Activated T-cell treated with anti-CD3 and anti-CD28 coated beads, Interleukin-2, amount 50 U/mL, for 48 hours (primary cell): ENCODE data around the gene C1QTNF8.

Experiments
- DNase-seq, 2 experiments: peaks; one replicate each; pipeline ENCODE4 v3.0.0-alpha.2; 2020

C1QTNF8 gene

DNA sequence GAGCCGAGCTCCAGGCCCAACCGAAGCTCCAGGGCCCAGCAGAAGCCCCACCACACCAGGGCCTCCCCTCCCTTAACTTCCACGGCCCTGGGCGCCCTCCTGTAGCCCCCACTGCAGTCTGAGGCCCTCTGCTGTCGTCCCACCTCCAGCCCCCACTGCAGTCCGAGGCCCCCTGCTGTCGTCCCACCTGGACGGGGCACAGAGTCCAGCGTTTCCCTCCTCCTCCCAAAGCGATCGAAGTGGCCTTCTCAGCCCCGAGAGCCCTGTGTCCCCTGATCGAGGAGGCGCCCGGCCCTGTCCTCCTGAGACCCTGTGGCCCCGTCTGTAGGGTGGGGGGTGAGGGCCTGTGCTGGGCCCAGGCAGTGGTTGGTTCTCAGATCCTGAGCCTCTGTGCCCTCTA lies 31.1 kb upstream of the C1QTNF8 start:
- DNase-seq, result no peak

- no peak for DNase-seq
Measured at GRCh38 chr16:1126586-1126985, 30.5 kb upstream of the C1QTNF8 start.

- no peak for DNase-seq
Measured at GRCh38 chr16:1126044-1126443, 30.0 kb upstream of the C1QTNF8 start.

GRCh38 chr16:1125471-1125870 lies 29.4 kb upstream of the C1QTNF8 start:
- peak in 1 of 2 experiments; percentile 43 for DNase-seq

- DNase-seq, result no peak
Measured at GRCh38 chr16:1124795-1125194, 28.8 kb upstream of the C1QTNF8 start.

- no peak for DNase-seq
Measured at GRCh38 chr16:1124291-1124690, 28.2 kb upstream of the C1QTNF8 start.

DNA sequence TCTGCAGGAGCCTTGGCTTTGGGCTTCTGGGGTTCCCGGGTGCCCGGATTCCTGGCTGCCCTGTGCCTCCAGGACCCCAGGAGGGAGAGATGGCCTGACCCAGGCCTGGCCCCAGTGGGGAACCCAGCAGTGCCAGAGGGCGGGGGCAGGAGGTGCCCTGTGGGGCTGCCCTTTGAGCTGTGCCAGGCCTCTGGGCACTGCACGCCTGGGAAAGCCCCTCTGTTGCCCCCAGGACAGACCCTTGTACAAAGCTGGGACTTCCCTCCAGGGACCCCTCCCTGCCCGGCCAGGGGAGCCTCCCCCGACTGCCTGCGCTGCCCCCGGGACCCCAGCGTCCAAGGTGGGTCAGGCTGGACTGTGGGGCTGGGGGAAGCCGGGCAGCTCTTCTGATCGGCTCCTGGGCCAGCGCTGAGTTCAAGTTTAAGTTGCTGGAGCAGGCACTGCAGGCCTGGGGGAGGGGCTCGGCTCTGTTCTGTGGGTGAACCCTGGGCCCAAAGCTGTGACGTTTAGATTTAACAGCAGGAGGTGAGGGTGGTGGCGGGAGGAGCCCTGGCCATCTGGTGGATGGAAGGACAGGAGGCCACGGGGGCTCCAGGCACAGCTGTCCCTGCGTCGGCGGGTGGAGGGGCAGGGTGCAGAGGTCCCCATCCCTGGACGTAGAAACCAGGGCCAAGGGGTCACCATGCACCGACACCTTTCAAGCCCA lies 27.6 kb upstream of the C1QTNF8 start:
- no peak for DNase-seq

DNA sequence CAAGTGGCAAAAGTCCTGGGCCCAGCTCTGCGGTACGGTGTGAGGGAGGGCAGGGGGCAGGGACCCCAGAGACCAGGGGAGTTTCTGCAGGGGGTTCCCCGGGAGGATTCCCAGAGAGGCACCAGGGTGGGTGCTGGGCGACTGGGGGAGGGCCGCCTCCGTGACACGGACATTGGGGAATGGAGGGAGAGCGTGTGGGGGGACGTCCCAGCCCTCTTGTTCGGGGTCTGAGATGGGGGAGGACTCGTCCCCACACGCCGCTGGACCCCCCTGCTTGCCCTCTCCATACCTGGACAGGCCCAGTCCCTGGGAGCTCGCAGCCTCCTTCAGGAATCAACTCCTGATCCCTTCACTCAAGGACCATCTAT lies 26.3 kb upstream of the C1QTNF8 start:
- no peak for DNase-seq

DNA sequence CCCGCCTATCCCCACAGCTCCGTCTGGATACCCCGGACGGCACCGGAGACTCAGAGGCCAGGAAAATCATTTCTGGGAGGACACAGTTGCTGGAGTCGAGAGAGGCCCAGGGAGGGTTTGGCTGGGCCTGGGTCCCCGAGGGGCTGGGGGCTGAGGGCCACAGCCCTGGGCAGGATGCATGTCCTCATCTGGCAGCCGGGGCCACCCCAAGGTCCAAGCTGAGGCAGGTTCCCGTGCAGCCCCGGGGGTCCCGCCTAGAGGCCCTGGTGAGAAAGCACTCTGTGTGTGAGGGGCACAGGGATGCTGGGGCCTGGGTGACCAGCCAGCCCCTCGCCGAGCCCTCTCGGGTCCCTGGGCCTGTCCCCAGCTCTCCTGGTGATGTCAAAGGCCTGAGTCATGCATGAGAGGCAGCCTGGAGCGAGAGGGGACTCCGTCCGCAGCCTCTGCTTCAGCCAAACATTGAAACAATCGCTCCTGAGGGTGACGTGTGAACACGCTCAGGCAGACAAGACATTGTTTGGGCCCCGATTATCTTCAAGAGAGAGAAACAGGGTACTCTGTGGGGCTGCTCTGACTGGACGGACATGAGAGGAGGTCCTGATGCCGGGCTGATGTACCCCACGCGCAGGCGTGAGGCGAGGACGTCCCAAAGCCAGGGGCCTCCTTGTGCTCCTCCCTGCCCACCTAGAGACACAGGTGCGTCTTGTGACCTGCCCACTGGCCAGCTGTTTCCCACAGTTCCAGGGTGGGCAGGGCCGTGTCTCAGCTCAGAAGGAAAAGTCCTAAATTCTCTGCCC lies 25.8 kb upstream of the C1QTNF8 start:
- no peak for DNase-seq

GRCh38 chr16:1121009-1121408 lies 25.0 kb upstream of the C1QTNF8 start:
- no peak for DNase-seq

DNA sequence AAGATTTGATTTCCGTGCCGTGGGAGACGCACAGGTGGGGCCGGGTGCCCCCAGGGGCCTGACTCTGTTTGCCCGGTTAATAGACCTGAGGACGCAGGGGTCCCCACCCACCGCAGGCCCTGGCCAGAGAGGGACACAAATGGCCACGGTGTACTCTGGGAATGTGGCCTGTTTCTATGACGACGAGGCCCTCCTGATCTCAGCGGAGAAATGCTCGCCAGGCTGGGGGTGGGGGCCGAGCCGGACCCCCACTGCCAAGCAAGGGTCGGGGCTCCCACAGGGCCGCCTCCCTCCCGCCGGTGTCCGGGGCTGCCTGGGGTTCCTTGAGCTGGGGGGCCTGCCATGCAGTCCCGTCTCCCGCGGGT lies 24.5 kb upstream of the C1QTNF8 start:
- no peak for DNase-seq

DNA sequence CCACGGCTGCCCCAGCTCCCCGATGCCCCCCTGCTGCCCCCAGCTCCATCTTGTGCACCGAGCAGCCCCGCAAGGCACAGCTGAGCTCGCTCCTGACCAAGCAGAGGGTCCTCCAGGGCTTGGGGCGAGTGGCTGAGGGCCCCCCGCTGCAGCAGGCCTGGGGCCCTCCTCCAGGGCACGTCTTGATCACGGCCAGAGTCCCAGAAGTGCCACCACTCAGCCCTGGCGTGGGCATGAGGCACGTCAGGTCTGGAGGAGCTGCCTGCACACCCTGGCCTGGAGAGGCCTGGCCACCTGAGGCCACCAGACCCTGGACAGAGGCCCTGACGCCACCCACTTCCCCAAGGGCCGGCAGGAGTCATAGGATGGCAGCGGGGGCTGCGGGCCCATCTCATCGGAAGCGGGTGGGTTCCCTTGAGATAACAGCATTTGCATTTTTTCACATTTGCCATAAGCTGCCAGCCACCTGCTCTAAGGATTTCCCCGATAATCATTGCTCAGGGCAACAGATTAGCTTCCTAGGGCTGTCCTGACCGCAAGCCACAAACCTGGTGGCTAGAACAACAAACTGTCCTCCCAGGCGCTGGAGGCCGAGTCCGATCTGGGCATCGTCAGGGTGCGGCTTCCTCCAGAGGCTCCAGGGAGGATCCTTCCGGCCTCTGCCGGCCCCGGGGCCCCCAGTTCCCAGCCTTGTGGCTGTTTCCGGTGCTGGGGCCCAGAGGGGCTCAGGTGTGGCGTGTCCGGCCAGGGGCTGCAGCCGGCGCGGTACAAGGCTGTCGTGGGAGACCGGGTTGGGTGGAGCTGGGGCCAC lies 23.9 kb upstream of the C1QTNF8 start:
- DNase-seq, result no peak

- DNase-seq, result no peak
Measured at GRCh38 chr16:1119129-1119528, 23.1 kb upstream of the C1QTNF8 start.

DNA sequence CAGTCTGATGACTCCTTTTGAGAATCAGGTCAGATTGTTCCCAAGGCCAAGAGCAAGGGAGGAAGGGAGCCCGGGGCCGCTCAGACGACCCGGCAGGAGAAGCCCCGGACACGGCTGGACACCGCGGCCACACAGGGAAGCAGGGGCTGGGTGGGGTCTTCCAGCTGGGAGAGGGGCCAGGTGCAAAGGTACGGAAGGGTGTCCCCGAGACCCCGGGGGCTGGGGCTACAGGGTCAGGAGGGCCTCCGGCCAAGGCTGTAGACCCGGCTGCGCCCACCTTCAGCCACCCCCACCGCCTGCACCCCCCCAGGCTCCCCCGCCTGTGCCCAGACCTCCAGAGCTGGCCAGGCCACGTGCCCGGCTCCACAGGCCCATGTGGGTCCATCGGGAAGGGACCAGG lies 21.9 kb upstream of the C1QTNF8 start:
- DNase-seq, result no peak

DNA sequence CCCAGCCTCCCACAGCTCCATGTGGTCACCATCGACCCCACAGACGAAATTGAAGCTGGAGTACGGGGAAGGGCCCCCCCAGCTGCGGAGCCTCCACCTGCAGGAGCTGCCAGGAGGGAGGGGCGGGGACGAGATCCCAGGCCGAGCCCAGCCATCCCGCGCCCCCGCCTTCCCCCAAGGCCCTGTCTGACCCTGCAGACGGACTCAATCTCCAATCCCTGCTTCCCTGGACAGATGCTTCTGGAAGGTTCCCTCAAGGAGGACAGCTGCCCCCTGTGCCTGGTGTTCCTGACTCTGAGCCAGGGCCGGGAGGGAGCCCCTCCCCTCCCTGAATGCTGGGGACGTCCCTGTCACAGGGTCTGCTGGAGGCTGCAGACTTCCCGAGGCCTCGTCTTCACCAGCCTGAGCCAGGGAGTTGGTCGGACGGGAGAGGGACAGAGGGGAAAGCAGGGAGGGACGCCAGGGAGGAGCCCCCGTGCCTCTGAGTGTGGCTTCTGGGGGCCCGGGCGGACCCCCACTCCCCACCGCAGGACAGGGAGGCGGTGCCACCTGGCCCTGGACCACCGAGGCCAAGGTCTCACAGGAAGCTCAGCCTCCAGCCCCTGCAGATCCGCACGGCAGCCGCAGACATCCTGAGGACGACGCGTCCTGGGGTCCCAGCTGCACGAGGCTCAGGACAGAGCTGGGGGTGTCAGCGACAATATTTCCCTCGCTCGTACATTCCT lies 21.3 kb upstream of the C1QTNF8 start:
- DNase-seq, result no peak

DNA sequence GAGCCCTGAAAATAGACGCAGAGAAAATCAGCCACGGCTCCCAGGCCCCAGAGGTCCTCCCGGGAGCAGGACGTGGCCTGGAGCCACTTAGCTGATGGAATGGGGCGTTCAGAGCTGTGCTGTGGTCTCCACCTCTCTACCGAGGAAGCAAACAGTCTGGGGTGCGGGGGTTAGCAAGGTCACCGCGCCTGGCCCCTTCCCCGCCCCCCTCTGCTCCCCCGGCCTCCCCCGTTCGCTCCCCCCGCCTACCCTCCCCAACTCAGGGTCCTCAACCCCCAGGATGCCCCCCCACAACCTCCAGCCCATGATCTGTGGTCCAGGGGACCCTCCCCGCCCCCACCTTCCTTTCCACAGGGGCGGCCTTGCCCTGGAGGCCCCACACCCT lies 20.6 kb upstream of the C1QTNF8 start:
- no peak for DNase-seq

DNA sequence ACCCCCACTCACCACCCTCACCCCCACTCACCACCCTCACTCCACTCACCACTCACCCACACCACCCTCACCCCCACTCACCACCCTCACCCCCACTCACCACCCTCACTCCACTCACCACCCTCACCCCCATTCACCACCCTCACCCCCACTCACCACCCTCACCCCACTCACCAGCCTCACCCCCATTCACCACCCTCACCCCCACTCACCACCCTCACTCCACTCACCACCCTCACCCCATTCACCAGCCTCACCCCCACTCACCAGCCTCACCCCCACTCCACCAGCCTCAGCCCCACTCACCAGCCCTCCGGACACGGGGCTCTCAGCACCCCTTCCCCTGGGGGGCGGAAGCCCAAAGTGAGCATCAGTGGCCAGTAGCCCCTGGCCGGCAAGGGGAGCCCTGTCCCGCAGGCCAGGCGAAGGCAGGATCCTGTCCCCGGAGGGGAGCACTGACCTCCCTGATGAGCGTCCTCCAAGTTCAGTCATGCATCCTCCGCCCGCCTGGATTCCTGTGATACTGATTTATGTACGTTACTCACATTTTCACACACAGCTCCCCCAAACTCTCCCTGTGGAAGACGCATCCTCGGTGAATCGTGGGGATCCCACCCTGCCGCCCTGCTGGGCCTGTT lies 18.0 kb upstream of the C1QTNF8 start:
- no peak for DNase-seq

DNA sequence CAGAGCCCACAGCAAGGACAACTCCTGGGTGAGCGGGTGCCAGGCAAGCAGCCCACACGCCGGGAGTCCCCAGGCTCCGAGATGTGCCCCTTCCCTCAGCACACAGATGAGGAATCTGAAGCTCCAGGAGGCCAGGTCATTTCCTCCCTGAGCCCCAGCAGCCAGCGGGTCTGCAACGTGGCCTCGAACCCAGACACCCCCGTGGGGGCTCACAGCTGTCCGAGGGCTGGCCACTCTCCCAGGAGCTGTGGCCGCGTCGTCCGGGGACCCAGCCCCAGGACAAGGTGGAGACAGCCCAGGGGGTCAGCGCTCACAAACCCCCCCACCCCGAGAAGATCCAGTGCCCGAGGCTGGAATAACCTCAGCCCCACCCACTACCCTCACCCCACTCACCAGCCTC lies 17.4 kb upstream of the C1QTNF8 start:
- no peak for DNase-seq

DNA sequence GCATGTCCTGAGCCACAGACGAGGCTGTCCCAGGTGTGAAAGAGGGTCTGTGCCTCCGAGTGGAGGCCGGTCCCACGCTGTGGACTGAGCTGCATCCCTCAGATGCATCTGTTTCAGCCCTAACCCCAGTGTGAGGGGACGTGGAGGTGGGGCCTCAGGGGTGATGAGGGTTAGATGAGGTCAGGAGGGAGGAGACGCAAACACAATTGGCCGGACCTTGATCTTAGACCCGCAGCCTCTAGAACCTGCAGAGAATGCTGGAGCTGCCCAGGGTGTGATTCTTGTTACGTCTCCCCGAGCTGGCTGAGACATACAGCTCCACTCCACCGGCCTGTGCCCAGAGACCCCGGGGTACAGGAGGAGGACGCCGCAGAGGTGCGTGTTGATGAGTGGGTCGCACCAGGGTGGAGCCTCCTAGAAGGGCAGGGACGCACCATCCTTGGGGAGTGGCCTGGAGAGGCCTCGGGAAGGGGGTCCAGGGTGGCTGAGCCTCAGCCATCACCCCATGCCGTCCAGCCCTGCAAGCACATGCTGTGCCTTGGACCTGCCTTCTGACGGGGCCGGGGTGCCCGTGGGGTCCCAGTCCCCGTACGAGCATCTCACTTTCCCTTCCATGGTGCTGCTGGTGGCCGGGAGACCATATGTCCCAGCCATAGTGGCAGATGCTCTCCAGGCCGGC lies 16.6 kb upstream of the C1QTNF8 start:
- no peak for DNase-seq

- no peak for DNase-seq
Measured at GRCh38 chr16:1109648-1110047, 13.6 kb upstream of the C1QTNF8 start.

DNA sequence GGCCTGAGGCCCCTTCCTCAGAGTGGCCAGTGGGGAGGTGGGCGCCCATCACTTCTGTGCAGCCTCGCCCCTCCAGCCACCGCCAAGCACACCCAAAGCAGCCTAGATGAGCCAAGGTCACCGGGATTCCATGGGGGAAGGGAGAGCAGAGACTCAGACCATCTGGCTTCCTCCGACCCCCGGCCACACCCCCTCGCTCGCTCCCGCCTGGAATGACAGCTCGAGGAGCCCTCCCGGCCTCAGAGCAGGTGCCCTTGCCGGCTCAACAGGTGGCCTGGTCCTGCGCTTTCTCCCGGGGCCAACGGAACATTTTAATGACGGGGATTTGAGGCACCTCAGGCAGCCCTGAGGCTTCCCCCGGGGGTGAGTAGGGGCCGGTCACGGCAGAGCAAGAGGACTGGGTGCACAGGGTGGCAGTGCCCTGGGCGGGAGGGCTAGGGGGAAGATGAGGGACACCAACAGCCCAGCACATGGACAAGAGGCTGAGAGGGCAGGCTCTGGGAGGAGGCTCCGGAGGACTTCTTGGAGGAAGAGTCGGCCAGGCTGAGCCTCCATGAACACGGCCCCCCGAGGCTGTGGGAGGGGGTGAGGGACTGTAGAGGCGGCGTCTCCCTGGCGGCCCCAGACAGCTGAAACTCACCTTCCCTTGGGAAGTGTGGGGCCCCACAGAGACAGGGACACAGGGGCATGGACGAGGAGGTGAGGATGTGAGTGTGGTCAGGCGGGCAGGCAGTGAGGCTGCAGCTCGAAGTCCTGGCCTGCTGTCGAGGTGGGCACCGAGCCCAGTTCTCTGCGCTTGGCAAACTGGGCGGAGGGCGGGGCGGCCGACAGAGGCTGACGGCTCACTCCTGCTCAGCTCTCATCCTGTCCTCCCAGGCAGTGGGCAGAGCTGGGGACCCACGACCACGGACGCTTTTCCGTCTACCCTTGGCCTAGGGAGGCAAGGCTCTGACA lies 12.5 kb upstream of the C1QTNF8 start:
- no peak for DNase-seq
